ENCODE results near the gene C19orf85.
"Not testable (repeated sequence)": the region's sequence is repeated elsewhere in the genome, so short reads cannot be mapped to it uniquely, and the experiment has no call there.

DNA sequence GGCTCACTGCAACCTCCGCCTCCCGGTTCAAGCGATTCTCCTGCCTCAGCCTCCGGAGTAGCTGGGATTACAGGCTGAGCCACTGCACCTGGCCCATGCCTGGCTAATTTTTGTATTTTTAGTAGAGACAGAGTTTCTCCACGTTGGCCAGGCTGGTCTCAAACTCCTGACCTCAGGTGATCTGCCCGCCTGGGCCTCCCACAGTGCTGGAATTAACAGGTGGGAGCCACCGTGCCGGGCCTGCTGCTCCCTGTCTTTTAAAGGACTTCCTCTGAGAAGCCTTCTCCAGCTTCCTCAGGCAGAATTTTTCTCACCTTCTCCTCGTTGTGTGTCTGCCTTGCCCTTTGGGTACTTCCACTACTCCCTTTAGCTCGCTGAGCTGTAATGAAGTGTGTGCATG, 32.3 kb upstream of the C19orf85 start:
- TF ChIP-seq, protein P1, sequence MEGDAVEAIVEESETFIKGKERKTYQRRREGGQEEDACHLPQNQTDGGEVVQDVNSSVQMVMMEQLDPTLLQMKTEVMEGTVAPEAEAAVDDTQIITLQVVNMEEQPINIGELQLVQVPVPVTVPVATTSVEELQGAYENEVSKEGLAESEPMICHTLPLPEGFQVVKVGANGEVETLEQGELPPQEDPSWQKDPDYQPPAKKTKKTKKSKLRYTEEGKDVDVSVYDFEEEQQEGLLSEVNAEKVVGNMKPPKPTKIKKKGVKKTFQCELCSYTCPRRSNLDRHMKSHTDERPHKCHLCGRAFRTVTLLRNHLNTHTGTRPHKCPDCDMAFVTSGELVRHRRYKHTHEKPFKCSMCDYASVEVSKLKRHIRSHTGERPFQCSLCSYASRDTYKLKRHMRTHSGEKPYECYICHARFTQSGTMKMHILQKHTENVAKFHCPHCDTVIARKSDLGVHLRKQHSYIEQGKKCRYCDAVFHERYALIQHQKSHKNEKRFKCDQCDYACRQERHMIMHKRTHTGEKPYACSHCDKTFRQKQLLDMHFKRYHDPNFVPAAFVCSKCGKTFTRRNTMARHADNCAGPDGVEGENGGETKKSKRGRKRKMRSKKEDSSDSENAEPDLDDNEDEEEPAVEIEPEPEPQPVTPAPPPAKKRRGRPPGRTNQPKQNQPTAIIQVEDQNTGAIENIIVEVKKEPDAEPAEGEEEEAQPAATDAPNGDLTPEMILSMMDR (IDR thresholded peaks at IDR 0.05): not testable (repeated sequence)
- not testable (repeated sequence) for TF ChIP-seq POLR2A, EP300, POLR2AphosphoS5 (IDR thresholded peaks at IDR 0.05)
